ENCODE data around the gene DAAM1.

GRCh38 chr14:59330455-59330854 is 142.0 kb downstream of the DAAM1 start:
- TF ChIP-seq CTCF (IDR thresholded peaks at IDR 0.05) (no peak), POLR2A (IDR thresholded peaks at IDR 0.05) (no peak)
